ENCODE results near the gene TPGS2. TPM values are rescaled to one million over a fixed set of nuclear protein-coding genes. Genes with fewer than 3 reads are reported as not detected.

Gene TPGS2
- total RNA-seq, 2 donors from 2014 or later = 128 to 157 TPM

DNA sequence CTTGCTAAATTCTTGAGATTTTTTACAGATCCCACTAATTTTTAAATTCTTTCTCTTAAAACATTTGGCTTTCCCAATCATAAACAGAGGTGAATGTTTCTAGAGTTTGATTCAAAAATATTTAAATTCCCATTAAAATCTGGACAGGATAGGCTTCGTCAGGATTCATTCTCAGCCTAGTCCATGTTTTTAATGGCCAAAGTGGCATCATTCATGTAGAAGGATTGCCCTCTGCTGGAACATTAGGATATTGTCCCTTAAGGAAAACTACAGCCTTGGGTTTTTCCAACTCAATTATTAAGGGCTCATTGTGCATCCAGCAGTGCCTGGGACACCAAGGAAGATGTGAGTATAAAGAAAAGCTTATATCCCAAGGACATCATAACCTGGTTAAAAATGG is 71.7 kb downstream of the TPGS2 start:
- DNase-seq (ENCODE audit: low spot score) = peak; percentile 28
- intact Hi-C loops (cut with DNase I) = loop anchor here (5.0 to 10.0 kb wide), 2 partner anchors 185 to 462 kb away; partner anchors contain the start of gene FHOD3
- Histone ChIP-seq H3K27me3 (replicated peaks; ENCODE audit: insufficient read depth) (no peaks in the 10 kb centered on the region), H3K9me3 (no peaks in the 10 kb centered on the region), H3K27ac (peak overlapping the region in 1 of 2 donors; percentile 50), H3K4me3 (no peak overlapping the region), H3K4me1 (replicated peaks) (peaks cover 6% of the 10 kb centered on the region), H3K36me3 (no peaks in the 10 kb centered on the region)
- no peak for TF ChIP-seq POLR2A (IDR thresholded peaks at IDR 0.05)
- TF ChIP-seq, protein P1, sequence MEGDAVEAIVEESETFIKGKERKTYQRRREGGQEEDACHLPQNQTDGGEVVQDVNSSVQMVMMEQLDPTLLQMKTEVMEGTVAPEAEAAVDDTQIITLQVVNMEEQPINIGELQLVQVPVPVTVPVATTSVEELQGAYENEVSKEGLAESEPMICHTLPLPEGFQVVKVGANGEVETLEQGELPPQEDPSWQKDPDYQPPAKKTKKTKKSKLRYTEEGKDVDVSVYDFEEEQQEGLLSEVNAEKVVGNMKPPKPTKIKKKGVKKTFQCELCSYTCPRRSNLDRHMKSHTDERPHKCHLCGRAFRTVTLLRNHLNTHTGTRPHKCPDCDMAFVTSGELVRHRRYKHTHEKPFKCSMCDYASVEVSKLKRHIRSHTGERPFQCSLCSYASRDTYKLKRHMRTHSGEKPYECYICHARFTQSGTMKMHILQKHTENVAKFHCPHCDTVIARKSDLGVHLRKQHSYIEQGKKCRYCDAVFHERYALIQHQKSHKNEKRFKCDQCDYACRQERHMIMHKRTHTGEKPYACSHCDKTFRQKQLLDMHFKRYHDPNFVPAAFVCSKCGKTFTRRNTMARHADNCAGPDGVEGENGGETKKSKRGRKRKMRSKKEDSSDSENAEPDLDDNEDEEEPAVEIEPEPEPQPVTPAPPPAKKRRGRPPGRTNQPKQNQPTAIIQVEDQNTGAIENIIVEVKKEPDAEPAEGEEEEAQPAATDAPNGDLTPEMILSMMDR (IDR thresholded peaks at IDR 0.05) = peak; percentile 25 to 80 (median 72)
- peak; percentile 58 for TF ChIP-seq POLR2AphosphoS5 (IDR thresholded peaks at IDR 0.05)
- WGBS = 0% methylated on average over 1 of the region's 1 CpG

GRCh38 chr18:36756242-36756641 is 72.6 kb downstream of the TPGS2 start:
- no peak overlapping the region for H3K4me3 ChIP-seq
- no peak overlapping the region for H3K27ac ChIP-seq
- no peak for DNase-seq (ENCODE audit: low spot score)
- H3K4me1 ChIP-seq (replicated peaks) = peaks cover 6% of the 10 kb centered on the region
- no peaks in the 10 kb centered on the region for H3K27me3 ChIP-seq (replicated peaks; ENCODE audit: insufficient read depth)
- H3K9me3 ChIP-seq = no peaks in the 10 kb centered on the region
- TF ChIP-seq, protein P1 (IDR thresholded peaks at IDR 0.05) = no peak
- TF ChIP-seq POLR2A (IDR thresholded peaks at IDR 0.05) = no peak
- no peak for TF ChIP-seq POLR2AphosphoS5 (IDR thresholded peaks at IDR 0.05)
- WGBS = 57% methylated on average over 4 of the region's 4 CpGs
- H3K36me3 ChIP-seq = no peaks in the 10 kb centered on the region
- intact Hi-C loops (cut with DNase I) = loop anchor here (1.0 to 10.0 kb wide), 3 partner anchors 65 to 461 kb away; partner anchors contain the start of gene FHOD3

DNA sequence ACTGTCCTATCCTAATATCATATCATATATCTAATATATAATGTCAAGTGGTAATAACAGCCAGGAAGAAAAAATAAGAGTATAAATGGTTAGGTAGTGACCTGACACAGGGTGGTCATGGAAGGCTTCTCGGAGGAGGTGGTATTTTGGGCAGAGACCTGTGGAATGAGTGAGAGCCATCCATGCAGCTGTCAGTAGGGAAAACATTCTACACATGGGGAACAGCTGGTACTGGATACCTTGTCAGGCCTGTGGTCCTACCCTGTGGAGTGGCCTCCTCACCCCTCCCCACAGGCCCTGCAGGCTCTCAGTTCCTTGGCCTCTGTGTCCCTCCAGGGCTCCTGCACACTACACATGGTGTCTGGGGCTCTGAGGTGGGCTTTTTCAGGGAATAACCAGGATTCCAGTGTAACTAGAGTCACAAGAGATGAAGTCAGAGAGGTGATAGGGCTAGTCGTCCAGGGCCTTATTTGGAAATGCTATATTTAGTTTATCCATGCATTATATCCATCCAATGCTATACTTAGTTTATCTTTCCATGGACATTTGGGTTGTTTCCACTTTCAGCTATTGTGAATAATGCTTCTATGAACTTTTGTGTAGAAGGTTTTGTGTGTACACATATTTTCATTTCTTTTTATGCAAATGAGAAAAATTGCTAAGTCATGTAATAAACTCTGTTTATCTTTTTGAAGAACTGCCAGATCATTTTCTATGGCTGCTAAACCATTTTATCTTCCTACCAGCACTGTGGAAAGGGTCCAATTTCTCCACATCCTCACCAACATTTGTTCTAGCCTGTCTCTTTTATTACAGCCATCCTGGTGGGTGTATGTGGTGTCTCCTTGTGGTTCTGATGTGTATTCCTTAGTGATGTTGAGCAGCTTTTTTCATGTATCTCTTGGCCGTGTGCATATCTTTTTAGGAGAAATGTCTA is 75.6 kb downstream of the TPGS2 start:
- H3K4me3 ChIP-seq = no peak overlapping the region
- no peak overlapping the region for H3K27ac ChIP-seq
- H3K27me3 ChIP-seq (replicated peaks; ENCODE audit: insufficient read depth) = no peaks in the 10 kb centered on the region
- DNase-seq (ENCODE audit: low spot score) = no peak
- intact Hi-C loops (cut with DNase I) = loop anchor here (10.0 kb wide), 1 partner anchor 458 kb away; the partner anchor contains the start of gene FHOD3
- H3K36me3 ChIP-seq = no peaks in the 10 kb centered on the region
- no peaks in the 10 kb centered on the region for H3K9me3 ChIP-seq
- H3K4me1 ChIP-seq (replicated peaks) = no peaks in the 10 kb centered on the region
- no peak for TF ChIP-seq POLR2AphosphoS5 (IDR thresholded peaks at IDR 0.05)
- TF ChIP-seq POLR2A (IDR thresholded peaks at IDR 0.05) = no peak
- TF ChIP-seq, protein P1 (IDR thresholded peaks at IDR 0.05) = no peak
- 60% methylated on average over 3 of the region's 3 CpGs for WGBS

- intact Hi-C loops (cut with DNase I) = no loop called here
- WGBS = 87% methylated on average over 25 of the region's 25 CpGs
- Histone ChIP-seq H3K9me3 (no peaks in the 10 kb centered on the region), H3K27me3 (replicated peaks; ENCODE audit: insufficient read depth) (no peaks in the 10 kb centered on the region), H3K27ac (peak overlapping the region; percentile 13 to 30), H3K36me3 (no peaks in the 10 kb centered on the region), H3K4me1 (replicated peaks) (no peaks in the 10 kb centered on the region), H3K4me3 (no peak overlapping the region)
- DNase-seq (ENCODE audit: low spot score) = no peak
- no peak for TF ChIP-seq POLR2A (IDR thresholded peaks at IDR 0.05)
- TF ChIP-seq, protein P1 (IDR thresholded peaks at IDR 0.05) = no peak
- no peak for TF ChIP-seq POLR2AphosphoS5 (IDR thresholded peaks at IDR 0.05)
These were observed 83.4 kb downstream of the TPGS2 start for GRCh38 chr18:36745219-36745975.
